GM12873 (cell line): ENCODE data around the gene BMP15.

Experiments
- CTCF ChIP-seq: IDR thresholded peaks from 2 replicates; pipeline ENCODE4 v1.5.1; 2012; ENCODE audit warnings: low read depth, mild to moderate bottlenecking, moderate library complexity, low read length, control low read depth; ENCODE audit not compliant: insufficient read depth; ENCODE audit errors: missing control alignments

The BMP15 gene

GRCh38 chrX:50963842-50964241 is 53.3 kb downstream of the BMP15 start:
- TF ChIP-seq CTCF: no peak
